SK-N-SH (cell line): ENCODE data around the gene ZCCHC14. TPM values are rescaled to one million over a fixed set of nuclear protein-coding genes. Genes with fewer than 3 reads are reported as not detected.

ENCODE experiments used
- CTCF ChIA-PET: fragments of 300-600, 350-600 bp; formaldehyde crosslinking; extraction: SDS; loops from one replicate; lab custom pipeline; 2021; lab: Yijun Ruan, JAX
- POLR2A ChIA-PET: fragments of 350-600 bp; sonication (Branson Sonifier 250); formaldehyde crosslinking; extraction: SDS; loops from one replicate; lab custom pipeline; 2020; ENCODE audit warnings: antibody characterized with exemption, inconsistent platforms; lab: Yijun Ruan, JAX
- DNase-seq: peaks from one replicate; pipeline ENCODE4 v3.0.0; 2012
- H2AFZ ChIP-seq: fragments of 200-600 bp; sonication (generic); 2 replicates; pipeline ENCODE4 v1.8.1; 2016; ENCODE audit warnings: antibody characterized with exemption, mild to moderate bottlenecking, low read depth
- H3F3A ChIP-seq: fragments of 200-600 bp; sonication (generic); replicated peaks from 2 replicates; pipeline ENCODE3; 2016; ENCODE audit warnings: antibody characterized with exemption, mild to moderate bottlenecking; ENCODE audit not compliant: insufficient read depth
- H3K27ac ChIP-seq, 2 experiments: fragments of 200-500 bp in 1 of 2; fragments of 200-600 bp in 1 of 2; sonication (Bioruptor generic) in 1 of 2; sonication (generic), shearing (Covaris generic) in 1 of 2; 2 replicates each; pipeline versions ENCODE4 v1.5.1 to v1.6.1; 2014 to 2016; ENCODE audit warnings: low read depth in 2 of 2, inconsistent platforms in 1 of 2, low read length in 1 of 2, mild to moderate bottlenecking in 1 of 2, mixed read lengths in 1 of 2
- H3K27me3 ChIP-seq: fragments of 200-600 bp; sonication (generic), shearing (Covaris generic); 2 replicates; pipeline ENCODE4 v1.6.1; 2016; ENCODE audit warnings: mixed run types; ENCODE audit not compliant: insufficient read depth
- H3K36me3 ChIP-seq, 2 experiments: fragments of 200-500 bp in 1 of 2; fragments of 200-600 bp in 1 of 2; sonication (Bioruptor generic) in 1 of 2; sonication (generic) in 1 of 2; replicated peaks in 1 of 2; 2 replicates each; pipeline versions ENCODE3 to v1.5.1; 2014 to 2016; ENCODE audit warnings: low read length in 1 of 2, mild to moderate bottlenecking in 1 of 2; ENCODE audit not compliant: insufficient read depth in 2 of 2, control insufficient read depth in 1 of 2
- H3K4me1 ChIP-seq, 2 experiments: fragments of 200-500 bp in 1 of 2; fragments of 200-600 bp in 1 of 2; sonication (Bioruptor generic) in 1 of 2; sonication (generic), shearing (Covaris generic) in 1 of 2; 2 replicates each; pipeline versions ENCODE4 v1.5.1 to v1.6.1; 2014 to 2016; ENCODE audit warnings: low read depth in 1 of 2, low read length in 1 of 2, mixed run types in 1 of 2; ENCODE audit not compliant: insufficient read depth in 2 of 2, control insufficient read depth in 1 of 2
- H3K4me2 ChIP-seq: fragments of 200-600 bp; sonication (generic), shearing (Covaris generic); 2 replicates; pipeline ENCODE4 v1.6.1; 2017; ENCODE audit warnings: mixed run types
- H3K4me3 ChIP-seq, 2 experiments: fragments of 200-500 bp in 1 of 2; fragments of 200-600 bp in 1 of 2; sonication (Bioruptor generic) in 1 of 2; sonication (generic), shearing (Covaris generic) in 1 of 2; 2 replicates each; pipeline versions ENCODE4 v1.5.1 to v1.8.1; 2014 to 2016; ENCODE audit warnings: low read depth in 2 of 2, inconsistent platforms in 1 of 2, low read length in 1 of 2, mild to moderate bottlenecking in 1 of 2, mixed read lengths in 1 of 2, moderate library complexity in 1 of 2
- H3K79me2 ChIP-seq: fragments of 200-600 bp; sonication (generic); 2 replicates; pipeline ENCODE4 v1.8.1; 2017; ENCODE audit warnings: mild to moderate bottlenecking; ENCODE audit not compliant: insufficient read depth
- H3K9ac ChIP-seq: fragments of 200-600 bp; sonication (generic); 2 replicates; pipeline ENCODE4 v1.6.1; 2017; ENCODE audit warnings: mixed run types
- H3K9me2 ChIP-seq: fragments of 200-600 bp; sonication (generic); 2 replicates; pipeline ENCODE4 v1.6.1; 2017; ENCODE audit warnings: mixed run types
- H3K9me3 ChIP-seq: fragments of 200-600 bp; sonication (generic); 2 replicates; pipeline ENCODE4 v1.6.1; 2017; ENCODE audit warnings: mixed run types, mild to moderate bottlenecking, moderate library complexity
- H4K20me1 ChIP-seq: fragments of 200-600 bp; sonication (generic); 2 replicates; pipeline ENCODE4 v1.6.1; 2017; ENCODE audit warnings: mild to moderate bottlenecking, mixed run types; ENCODE audit not compliant: insufficient read depth
- EP300 ChIP-seq, 2 experiments: IDR thresholded peaks; 2 replicates each; pipeline versions ENCODE4 v1.4.0 to v1.6.1; 2012; ENCODE audit warnings: borderline replicate concordance in 1 of 2, low read depth in 1 of 2, low read length in 1 of 2
- FOSL2 ChIP-seq: IDR thresholded peaks from 2 replicates; pipeline ENCODE4 v1.4.0; 2012; ENCODE audit warnings: low read depth, mild to moderate bottlenecking, moderate library complexity, borderline replicate concordance
- FOXM1 ChIP-seq: IDR thresholded peaks from 2 replicates; pipeline ENCODE4 v1.4.0; 2012; ENCODE audit warnings: low read depth, mild to moderate bottlenecking
- GABPA ChIP-seq: IDR thresholded peaks from 2 replicates; pipeline ENCODE4 v1.4.0; 2012; ENCODE audit warnings: low read depth, mild to moderate bottlenecking
- GATA2 ChIP-seq: sonication (generic); formaldehyde crosslinking; IDR thresholded peaks from 2 replicates; pipeline ENCODE4 v1.5.0; 2020; ENCODE audit warnings: mild to moderate bottlenecking, missing genetic modification reagents
- JUND ChIP-seq: IDR thresholded peaks from 2 replicates; pipeline ENCODE4 v1.4.0; 2012
- NRF1 ChIP-seq: IDR thresholded peaks from 2 replicates; pipeline ENCODE4 v1.6.1; 2012; ENCODE audit warnings: low read depth, mild to moderate bottlenecking, low read length
- POLR2AphosphoS5 ChIP-seq: IDR thresholded peaks from 2 replicates; pipeline ENCODE4 v1.6.1; 2012; ENCODE audit warnings: low read depth, low read length
- RCOR1 ChIP-seq: fragments of 150-350 bp; IDR thresholded peaks from 2 replicates; pipeline ENCODE4 v1.6.1; 2017; ENCODE audit warnings: antibody characterized with exemption, low read length
- SIN3A ChIP-seq: IDR thresholded peaks from 2 replicates; pipeline ENCODE4 v1.6.1; 2012; ENCODE audit warnings: low read depth, mild to moderate bottlenecking, low read length, moderate library complexity, borderline replicate concordance
- TAF1 ChIP-seq: IDR thresholded peaks from 2 replicates; pipeline ENCODE4 v1.6.1; 2012; ENCODE audit warnings: low read depth, mild to moderate bottlenecking, low read length, moderate library complexity, borderline replicate concordance
- TCF12 ChIP-seq: IDR thresholded peaks from 2 replicates; pipeline ENCODE4 v1.4.0; 2012
- TEAD4 ChIP-seq: IDR thresholded peaks from 2 replicates; pipeline ENCODE4 v1.4.0; 2012; ENCODE audit warnings: mild to moderate bottlenecking, borderline replicate concordance; ENCODE audit not compliant: insufficient read depth
- YY1 ChIP-seq: IDR thresholded peaks from 2 replicates; pipeline ENCODE4 v1.4.0; 2012; ENCODE audit warnings: low read depth, mild to moderate bottlenecking
- WGBS: methylation state at CpG from one replicate; pipeline ENCODE4 v1.1.6; 2017; ENCODE audit warnings: low lambda C conversion rate; 5-methylcytosine and 5-hydroxymethylcytosine counted together
- polyA plus RNA-seq, 3 experiments: library from polyadenylated mRNA; depleted of rRNA; stranded (reverse); fragments of >200 nt; gene quantifications; 2 replicates each; pipeline ENCODE4 v1.2.3, GENCODE V29; 2012
- TF ChIP-seq, protein P1 (sequence below): IDR thresholded peaks from 2 replicates; pipeline ENCODE4 v1.4.0; 2012; ENCODE audit warnings: low read depth, borderline replicate concordance
- TF ChIP-seq, protein P2 (sequence below): fragments of 150-350 bp; IDR thresholded peaks from 2 replicates; pipeline ENCODE4 v1.6.1; 2016; ENCODE audit warnings: mild to moderate bottlenecking, low read depth, low read length
- TF ChIP-seq, protein P3 (sequence below): IDR thresholded peaks from 2 replicates; pipeline ENCODE4 v1.4.0; 2012; ENCODE audit warnings: low read depth, borderline replicate concordance
- TF ChIP-seq, protein P4 (sequence below): IDR thresholded peaks from 2 replicates; pipeline ENCODE4 v1.4.0; 2012; ENCODE audit warnings: low read depth
- TF ChIP-seq, protein P5 (sequence below): IDR thresholded peaks from 2 replicates; pipeline ENCODE4; 2012

The ZCCHC14 gene
- polyA plus RNA-seq, 1 of the 3 experiments (the other 2 are of a cell fraction) = 5.7 TPM

DNA sequence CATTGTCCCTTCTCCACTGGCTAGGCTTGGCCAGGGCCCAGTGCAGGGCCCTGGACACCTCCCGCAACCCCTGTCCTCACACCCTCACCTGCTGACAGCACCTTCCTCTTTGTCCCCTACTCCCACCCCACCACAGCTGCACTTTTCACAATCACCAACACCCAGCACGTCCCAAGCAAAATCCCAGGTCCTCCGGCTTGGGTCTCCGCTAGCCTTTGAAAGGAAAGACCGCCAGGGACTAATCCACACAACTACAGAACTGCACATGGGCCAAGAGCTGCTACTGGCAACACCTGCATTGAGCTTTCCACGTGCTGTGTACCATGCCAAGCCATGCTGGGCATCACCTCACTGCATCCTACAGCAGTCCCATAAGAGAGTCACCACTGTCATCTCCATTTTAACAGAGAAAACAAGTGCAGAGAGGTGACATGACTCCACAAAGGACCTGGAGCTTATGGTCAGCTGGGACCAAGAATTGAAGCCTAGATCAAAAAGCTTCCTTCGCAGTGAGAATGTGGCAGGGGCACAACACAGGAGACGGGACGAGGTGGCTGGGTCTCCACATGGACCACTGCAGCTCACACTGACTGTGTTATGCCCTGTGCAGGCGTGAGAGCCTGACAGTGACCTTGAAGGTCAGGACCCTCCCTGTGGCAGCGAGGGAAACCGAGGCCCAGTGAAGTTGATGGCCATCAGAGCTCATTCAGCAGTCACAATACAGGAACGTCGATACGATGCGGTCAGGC is 131.8 kb downstream of the ZCCHC14 start:
- CTCF ChIA-PET = interaction anchor here (2.4 kb wide), 1 partner anchor 37 kb away, joined by 7 read pairs; no protein-coding TSS in a partner anchor

DNA sequence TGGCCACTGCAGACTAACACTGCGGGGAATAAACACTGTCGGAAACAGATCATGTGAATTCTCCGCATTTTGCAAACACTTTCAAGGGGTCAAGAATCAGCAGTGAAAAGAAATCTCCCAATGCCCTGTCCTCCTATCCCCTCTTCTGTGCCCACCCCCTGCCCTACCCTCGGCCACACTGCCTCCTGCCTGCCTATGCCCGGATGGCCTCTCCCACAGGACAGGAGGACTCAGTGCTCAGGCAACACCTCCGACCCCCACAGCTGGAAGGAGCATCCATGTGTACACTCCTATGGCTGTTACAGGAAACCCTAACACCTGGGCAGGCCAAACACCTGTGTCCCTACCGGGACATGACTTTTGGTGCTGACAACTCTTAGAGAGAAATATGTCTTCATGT is 133.7 kb downstream of the ZCCHC14 start:
- WGBS = 96% methylated on average over 7 of the region's 7 CpGs
- no peak for DNase-seq
- no peaks in the 10 kb centered on the region for H3K9me2 ChIP-seq
- H3K27me3 ChIP-seq = no peaks in the 10 kb centered on the region
- H2AFZ ChIP-seq = no peak overlapping the region
- TF ChIP-seq NRF1 (no peak), POLR2AphosphoS5 (no peak), GATA2 (CRISPR knock-in tag) (no peak), YY1 (no peak), GABPA (no peak)
- TF ChIP-seq, protein P1, sequence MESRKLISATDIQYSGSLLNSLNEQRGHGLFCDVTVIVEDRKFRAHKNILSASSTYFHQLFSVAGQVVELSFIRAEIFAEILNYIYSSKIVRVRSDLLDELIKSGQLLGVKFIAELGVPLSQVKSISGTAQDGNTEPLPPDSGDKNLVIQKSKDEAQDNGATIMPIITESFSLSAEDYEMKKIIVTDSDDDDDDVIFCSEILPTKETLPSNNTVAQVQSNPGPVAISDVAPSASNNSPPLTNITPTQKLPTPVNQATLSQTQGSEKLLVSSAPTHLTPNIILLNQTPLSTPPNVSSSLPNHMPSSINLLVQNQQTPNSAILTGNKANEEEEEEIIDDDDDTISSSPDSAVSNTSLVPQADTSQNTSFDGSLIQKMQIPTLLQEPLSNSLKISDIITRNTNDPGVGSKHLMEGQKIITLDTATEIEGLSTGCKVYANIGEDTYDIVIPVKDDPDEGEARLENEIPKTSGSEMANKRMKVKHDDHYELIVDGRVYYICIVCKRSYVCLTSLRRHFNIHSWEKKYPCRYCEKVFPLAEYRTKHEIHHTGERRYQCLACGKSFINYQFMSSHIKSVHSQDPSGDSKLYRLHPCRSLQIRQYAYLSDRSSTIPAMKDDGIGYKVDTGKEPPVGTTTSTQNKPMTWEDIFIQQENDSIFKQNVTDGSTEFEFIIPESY = no peak
- TF ChIP-seq, protein P2, sequence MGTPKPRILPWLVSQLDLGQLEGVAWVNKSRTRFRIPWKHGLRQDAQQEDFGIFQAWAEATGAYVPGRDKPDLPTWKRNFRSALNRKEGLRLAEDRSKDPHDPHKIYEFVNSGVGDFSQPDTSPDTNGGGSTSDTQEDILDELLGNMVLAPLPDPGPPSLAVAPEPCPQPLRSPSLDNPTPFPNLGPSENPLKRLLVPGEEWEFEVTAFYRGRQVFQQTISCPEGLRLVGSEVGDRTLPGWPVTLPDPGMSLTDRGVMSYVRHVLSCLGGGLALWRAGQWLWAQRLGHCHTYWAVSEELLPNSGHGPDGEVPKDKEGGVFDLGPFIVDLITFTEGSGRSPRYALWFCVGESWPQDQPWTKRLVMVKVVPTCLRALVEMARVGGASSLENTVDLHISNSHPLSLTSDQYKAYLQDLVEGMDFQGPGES = no peak
- peaks cover 22 to 28% of the 10 kb centered on the region in 2 experiments for H3K36me3 ChIP-seq
- H3K9ac ChIP-seq = no peak overlapping the region
- no peak overlapping the region for H3K4me2 ChIP-seq
- H3K79me2 ChIP-seq = peaks cover 14% of the 10 kb centered on the region
- peaks cover 9% of the 10 kb centered on the region for H4K20me1 ChIP-seq
- CTCF ChIA-PET = interaction anchor here (1.6 kb wide), 1 partner anchor 27 kb away, joined by 5 read pairs; no protein-coding TSS in a partner anchor
- no peak overlapping the region for H3K27ac ChIP-seq
- peaks cover 9% of the 10 kb centered on the region in 2 experiments; a peak in 2 of 4 replicates for H3K4me1 ChIP-seq
- no peaks in the 10 kb centered on the region for H3K9me3 ChIP-seq
- POLR2A ChIA-PET = no interaction called here
- no peaks in the 10 kb centered on the region for H3F3A ChIP-seq
- H3K4me3 ChIP-seq = no peak overlapping the region

More for the DNA sequence above, 131.8 kb downstream of the ZCCHC14 start:
- H3K27ac ChIP-seq = no peak overlapping the region
- no peak overlapping the region for H3K4me3 ChIP-seq
- peaks cover 15 to 22% of the 10 kb centered on the region in 2 experiments; a peak in 2 of 4 replicates for H3K4me1 ChIP-seq
- WGBS = 97% methylated on average over 16 of the region's 16 CpGs
- H3K9ac ChIP-seq = no peak overlapping the region
- H4K20me1 ChIP-seq = peaks cover 15% of the 10 kb centered on the region
- TF ChIP-seq, protein P2 = no peak
- TF ChIP-seq GATA2 (CRISPR knock-in tag) (no peak), RCOR1 (no peak), TEAD4 (no peak), FOSL2 (no peak), TAF1 (no peak), JUND (no peak), NRF1 (no peak), EP300 (IDR thresholded peaks at IDR 0.05; ENCODE audit: borderline replicate concordance in 1 of 2, low read depth in 1 of 2, low read length in 1 of 2) (no peak), SIN3A (no peak), FOXM1 (no peak), TCF12 (no peak)
- TF ChIP-seq, protein P3, sequence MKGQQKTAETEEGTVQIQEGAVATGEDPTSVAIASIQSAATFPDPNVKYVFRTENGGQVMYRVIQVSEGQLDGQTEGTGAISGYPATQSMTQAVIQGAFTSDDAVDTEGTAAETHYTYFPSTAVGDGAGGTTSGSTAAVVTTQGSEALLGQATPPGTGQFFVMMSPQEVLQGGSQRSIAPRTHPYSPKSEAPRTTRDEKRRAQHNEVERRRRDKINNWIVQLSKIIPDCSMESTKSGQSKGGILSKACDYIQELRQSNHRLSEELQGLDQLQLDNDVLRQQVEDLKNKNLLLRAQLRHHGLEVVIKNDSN = no peak
- TF ChIP-seq, protein P4, sequence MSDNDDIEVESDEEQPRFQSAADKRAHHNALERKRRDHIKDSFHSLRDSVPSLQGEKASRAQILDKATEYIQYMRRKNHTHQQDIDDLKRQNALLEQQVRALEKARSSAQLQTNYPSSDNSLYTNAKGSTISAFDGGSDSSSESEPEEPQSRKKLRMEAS = no peak
- TF ChIP-seq, protein P5, sequence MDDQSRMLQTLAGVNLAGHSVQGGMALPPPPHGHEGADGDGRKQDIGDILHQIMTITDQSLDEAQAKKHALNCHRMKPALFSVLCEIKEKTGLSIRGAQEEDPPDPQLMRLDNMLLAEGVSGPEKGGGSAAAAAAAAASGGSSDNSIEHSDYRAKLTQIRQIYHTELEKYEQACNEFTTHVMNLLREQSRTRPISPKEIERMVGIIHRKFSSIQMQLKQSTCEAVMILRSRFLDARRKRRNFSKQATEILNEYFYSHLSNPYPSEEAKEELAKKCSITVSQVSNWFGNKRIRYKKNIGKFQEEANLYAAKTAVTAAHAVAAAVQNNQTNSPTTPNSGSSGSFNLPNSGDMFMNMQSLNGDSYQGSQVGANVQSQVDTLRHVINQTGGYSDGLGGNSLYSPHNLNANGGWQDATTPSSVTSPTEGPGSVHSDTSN = no peak
- no peaks in the 10 kb centered on the region for H3K9me3 ChIP-seq
- peaks cover 32% of the 10 kb centered on the region for H3K79me2 ChIP-seq
- H2AFZ ChIP-seq = no peak overlapping the region
- H3K36me3 ChIP-seq = peaks cover 22 to 28% of the 10 kb centered on the region in 2 experiments
- H3K4me2 ChIP-seq = no peak overlapping the region
- POLR2A ChIA-PET = interaction anchor here (1.0 kb wide), 1 partner anchor 9 kb away, joined by 4 read pairs; no protein-coding TSS in a partner anchor
- no peaks in the 10 kb centered on the region for H3K27me3 ChIP-seq
- DNase-seq = no peak
- no peaks in the 10 kb centered on the region for H3K9me2 ChIP-seq
- no peaks in the 10 kb centered on the region for H3F3A ChIP-seq
